Calu3 (cell line): Measurements from ENCODE around the gene MORF4L1. TPM values are rescaled to one million over a fixed set of nuclear protein-coding genes. Genes with fewer than 3 reads are reported as not detected.

Experiments used
- BruUV-seq: library from RNA; stranded (reverse); fragments of 400-500 nt; replicated peaks from 2 replicates; lab custom pipeline; 2021; lab: Mats Ljungman, UMichigan
- CTCF ChIA-PET: fragments of 300-600 bp; sonication (Branson Sonifier 250); formaldehyde crosslinking; loops from one replicate; lab custom pipeline; 2022; ENCODE audit warnings: antibody characterized with exemption; lab: Charles Lee
- DNase-seq: peaks from one replicate; pipeline ENCODE4 v3.0.0; 2022
- H3K27ac Mint-ChIP-seq: one replicate; pipeline ENCODE4 v1.8.0; 2022; ENCODE audit warnings: mixed read lengths; ENCODE audit not compliant: unreplicated experiment
- H3K27me3 Mint-ChIP-seq: one replicate; pipeline ENCODE4 v1.8.0; 2022; ENCODE audit warnings: mixed read lengths; ENCODE audit not compliant: unreplicated experiment
- H3K36me3 Mint-ChIP-seq: one replicate; pipeline ENCODE4 v1.8.0; 2022; ENCODE audit warnings: mild to moderate bottlenecking, moderate library complexity, mixed read lengths; ENCODE audit not compliant: insufficient read depth, unreplicated experiment
- H3K4me1 Mint-ChIP-seq: one replicate; pipeline ENCODE4 v1.8.0; 2022; ENCODE audit warnings: mild to moderate bottlenecking, low read depth, mixed read lengths; ENCODE audit not compliant: unreplicated experiment
- H3K4me3 Mint-ChIP-seq: one replicate; pipeline ENCODE4 v1.8.0; 2022; ENCODE audit warnings: mild to moderate bottlenecking, low read depth, moderate library complexity, mixed read lengths; ENCODE audit not compliant: unreplicated experiment
- H3K9me3 Mint-ChIP-seq: one replicate; pipeline ENCODE4 v1.8.0; 2022; ENCODE audit warnings: low read depth, mixed read lengths; ENCODE audit not compliant: unreplicated experiment
- CTCF ChIP-seq: fragments of 200-600 bp; IDR thresholded peaks from one replicate; pipeline ENCODE4 v1.8.0; 2022; ENCODE audit warnings: antibody characterized with exemption; ENCODE audit not compliant: unreplicated experiment
- intact Hi-C: fragments of 100-400 bp; cut with micrococcal nuclease; formaldehyde crosslinking; loops from one replicate; pipeline ENCODE4 v1.10.0; 2022; ENCODE audit not compliant: unreplicated experiment
- total RNA-seq: library from RNA; stranded (reverse); gene quantifications from 2 replicates; pipeline ENCODE4 v1.2.3, GENCODE V29; 2022

MORF4L1 gene
- total RNA-seq, 1 experiment from 2014 or later = 335 TPM

GRCh38 chr15:78944202-78944625, 71.5 kb downstream of the MORF4L1 start:
- intact Hi-C loops = no loop called here
- peak overlapping the region; percentile 82 for H3K27ac Mint-ChIP-seq

GRCh38 chr15:78944669-78945407, 72.1 kb downstream of the MORF4L1 start, which contains the start of gene CTSH:
Gene CTSH, minus strand, starts transcription at chr15:78945046. Its CDS starts 65 bp downstream, at chr15:78944981.
- Mint-ChIP-seq H3K9me3 (no peaks in the 10 kb centered on the region), H3K27me3 (no peaks in the 10 kb centered on the region), H3K4me3 (peak within 1 kb of the TSS; percentile 100), H3K36me3 (peaks cover 28% of the 10 kb centered on the region), H3K27ac (peak within 1 kb of the TSS; percentile 82), H3K4me1 (peaks cover 19% of the 10 kb centered on the region)
- intact Hi-C loops = loop anchor here (1.0 kb wide), 1 partner anchor 34 kb away; no protein-coding TSS in a partner anchor
- TF ChIP-seq CTCF = no peak
- CTCF ChIA-PET = interaction anchor here (0.6 to 1.6 kb wide), 8 partner anchors 16 to 240 kb away, joined by 3 to 12 read pairs (median 4); no protein-coding TSS in a partner anchor
- DNase-seq = peak; percentile 97
- no TSS peak for BruUV-seq

More at GRCh38 chr15:78944202-78944625, 71.5 kb downstream of the MORF4L1 start:
- CTCF ChIA-PET = interaction anchor here (0.6 to 1.6 kb wide), 5 partner anchors 35 to 240 kb away, joined by 3 to 12 read pairs (median 5); no protein-coding TSS in a partner anchor
- no peaks in the 10 kb centered on the region for H3K27me3 Mint-ChIP-seq
- peaks cover 22% of the 10 kb centered on the region for H3K36me3 Mint-ChIP-seq
- TF ChIP-seq CTCF = no peak
- peak; percentile 43 for DNase-seq
- H3K4me1 Mint-ChIP-seq = peaks cover 13% of the 10 kb centered on the region
- H3K4me3 Mint-ChIP-seq = peak overlapping the region; percentile 100
- H3K9me3 Mint-ChIP-seq = no peaks in the 10 kb centered on the region
- BruUV-seq = no TSS peak

- intact Hi-C loops = no loop called here
- no peaks in the 10 kb centered on the region for H3K9me3 Mint-ChIP-seq
- no TSS peak for BruUV-seq
- no peak for TF ChIP-seq CTCF
- peaks cover 40% of the 10 kb centered on the region for H3K36me3 Mint-ChIP-seq
- no peak overlapping the region for H3K27ac Mint-ChIP-seq
- peaks cover 34% of the 10 kb centered on the region for H3K4me1 Mint-ChIP-seq
- no peak overlapping the region for H3K4me3 Mint-ChIP-seq
- H3K27me3 Mint-ChIP-seq = no peaks in the 10 kb centered on the region
- no peak for DNase-seq
- CTCF ChIA-PET = interaction anchor here (0.6 to 0.8 kb wide), 2 partner anchors 50 to 226 kb away, joined by 5 to 11 read pairs; no protein-coding TSS in a partner anchor
Observed at GRCh38 chr15:78946493-78946892, 73.8 kb downstream of the MORF4L1 start.

GRCh38 chr15:78947506-78947905, 74.8 kb downstream of the MORF4L1 start:
- no peak for TF ChIP-seq CTCF
- CTCF ChIA-PET = no interaction called here
- Mint-ChIP-seq H3K27ac (no peak overlapping the region), H3K27me3 (no peaks in the 10 kb centered on the region), H3K4me1 (peaks cover 44% of the 10 kb centered on the region), H3K36me3 (peaks cover 41% of the 10 kb centered on the region), H3K4me3 (no peak overlapping the region), H3K9me3 (no peaks in the 10 kb centered on the region)
- no peak for DNase-seq
- intact Hi-C loops = no loop called here
- BruUV-seq = no TSS peak

Other genes starting within 250 kb of the MORF4L1 start
- gene CHRNB4, start 231.7 kb upstream of the MORF4L1 start, total RNA-seq = not detected in 2 replicates
- 1.3 and 1.4 TPM in 2 replicates for gene ADAMTS7, start 61.4 kb upstream of the MORF4L1 start, total RNA-seq
- gene CTSH, start 72.2 kb downstream of the MORF4L1 start, total RNA-seq = 327 and 433 TPM in 2 replicates
- gene RASGRF1, start 217.9 kb downstream of the MORF4L1 start, total RNA-seq = 2.2 and 2.9 TPM in 2 replicates